HEK293 (cell line): Measurements from ENCODE around the gene CAMKMT.

ENCODE experiments used
- CTCF ChIA-PET: fragments of 350-600 bp; formaldehyde crosslinking; extraction: SDS; loops from one replicate; lab custom pipeline; 2021; ENCODE audit warnings: antibody characterized with exemption; lab: Yijun Ruan, JAX
- POLR2A ChIA-PET: fragments of 300-600 bp; formaldehyde crosslinking; extraction: SDS; loops from one replicate; lab custom pipeline; 2020; ENCODE audit warnings: antibody characterized with exemption, inconsistent platforms; lab: Yijun Ruan, JAX
- H3K27ac ChIP-seq: fragments of 200-500 bp; sonication (Bioruptor generic); 2 replicates; pipeline ENCODE4 v1.5.1; 2014; ENCODE audit warnings: low read depth, low read length, control low read depth, inconsistent platforms; ENCODE audit errors: extremely low read depth
- H3K36me3 ChIP-seq, 2 experiments: fragments of 200-500 bp in 1 of 2; sonication (Bioruptor generic) in 1 of 2; 1 replicate in 1 of 2; 2 replicates in 1 of 2; pipeline ENCODE4 v1.5.1; 2014 to 2017; ENCODE audit warnings: inconsistent platforms in 2 of 2, low read length in 2 of 2; ENCODE audit not compliant: control insufficient read depth in 2 of 2, insufficient read depth in 1 of 2
- H3K4me1 ChIP-seq: fragments of 200-500 bp; sonication (Bioruptor generic); 2 replicates; pipeline ENCODE4 v1.5.1; 2014; ENCODE audit warnings: mild to moderate bottlenecking, low read length, inconsistent platforms; ENCODE audit not compliant: control insufficient read depth, insufficient read depth
- H3K4me3 ChIP-seq: 2 replicates; pipeline ENCODE4 v1.5.1; 2011; ENCODE audit warnings: low read depth, mild to moderate bottlenecking, control low read depth, low read length, moderate library complexity
- H3K9me3 ChIP-seq: fragments of 200-500 bp; sonication (Bioruptor generic); 2 replicates; pipeline ENCODE4 v1.5.1; 2014; ENCODE audit warnings: low read depth, low read length, inconsistent platforms; ENCODE audit not compliant: control insufficient read depth, insufficient read depth
- AEBP2 ChIP-seq: fragments of 450-650 bp; formaldehyde crosslinking; IDR thresholded peaks from 2 replicates; pipeline ENCODE4 v1.5.1; 2016; ENCODE audit warnings: missing biosample characterization, missing genetic modification characterization, borderline replicate concordance
- FEZF1 ChIP-seq: fragments of 450-650 bp; formaldehyde crosslinking; IDR thresholded peaks from 2 replicates; pipeline ENCODE4 v1.5.1; 2016; ENCODE audit warnings: missing biosample characterization, missing genetic modification characterization
- KLF17 ChIP-seq: fragments of 450-650 bp; formaldehyde crosslinking; IDR thresholded peaks from 2 replicates; pipeline ENCODE4 v1.5.1; 2016; ENCODE audit warnings: missing biosample characterization, missing genetic modification characterization
- KLF8 ChIP-seq: fragments of 450-650 bp; formaldehyde crosslinking; IDR thresholded peaks from 2 replicates; pipeline ENCODE4 v1.5.1; 2016; ENCODE audit warnings: missing biosample characterization, missing genetic modification characterization
- SETDB1 ChIP-seq: IDR thresholded peaks from one replicate; pipeline ENCODE4 v1.6.1; 2017; ENCODE audit warnings: mild to moderate bottlenecking, low read length, moderate library complexity, mixed read lengths; ENCODE audit not compliant: insufficient read length
- ZBTB7A ChIP-seq: fragments of 450-650 bp; formaldehyde crosslinking; IDR thresholded peaks from 2 replicates; pipeline ENCODE4 v1.5.1; 2016; ENCODE audit warnings: low read depth, missing biosample characterization, missing genetic modification characterization
- ZNF121 ChIP-seq: fragments of 450-650 bp; formaldehyde crosslinking; IDR thresholded peaks from 2 replicates; pipeline ENCODE4 v1.5.1; 2016; ENCODE audit warnings: missing biosample characterization, missing genetic modification characterization
- ZNF184 ChIP-seq: fragments of 450-650 bp; IDR thresholded peaks from 2 replicates; pipeline ENCODE4 v1.5.1; 2018; ENCODE audit warnings: missing biosample characterization, mild to moderate bottlenecking, missing genetic modification characterization
- ZNF2 ChIP-seq: fragments of 450-650 bp; formaldehyde crosslinking; IDR thresholded peaks from 2 replicates; pipeline ENCODE4 v1.5.1; 2016; ENCODE audit warnings: missing biosample characterization, missing genetic modification characterization
- ZNF221 ChIP-seq: fragments of 450-650 bp; formaldehyde crosslinking; IDR thresholded peaks from 2 replicates; pipeline ENCODE4 v1.5.1; 2017; ENCODE audit warnings: missing biosample characterization, missing genetic modification characterization, borderline replicate concordance
- ZNF23 ChIP-seq: fragments of 450-650 bp; formaldehyde crosslinking; IDR thresholded peaks from 2 replicates; pipeline ENCODE4 v1.5.1; 2016; ENCODE audit warnings: missing biosample characterization, missing genetic modification characterization, borderline replicate concordance
- ZNF266 ChIP-seq: fragments of 450-650 bp; formaldehyde crosslinking; IDR thresholded peaks from 2 replicates; pipeline ENCODE4 v1.5.1; 2016; ENCODE audit warnings: missing biosample characterization, missing genetic modification characterization, low read depth
- ZNF302 ChIP-seq: fragments of 450-650 bp; formaldehyde crosslinking; IDR thresholded peaks from 2 replicates; pipeline ENCODE4 v1.5.1; 2016; ENCODE audit warnings: missing biosample characterization, missing genetic modification characterization, low read depth
- ZNF404 ChIP-seq: fragments of 450-650 bp; formaldehyde crosslinking; IDR thresholded peaks from 2 replicates; pipeline ENCODE4 v1.5.1; 2017; ENCODE audit warnings: missing biosample characterization, missing genetic modification characterization
- ZNF510 ChIP-seq: fragments of 450-650 bp; formaldehyde crosslinking; IDR thresholded peaks from 2 replicates; pipeline ENCODE4 v1.5.1; 2018; ENCODE audit warnings: mild to moderate bottlenecking, missing genetic modification characterization, missing biosample characterization; ENCODE audit not compliant: insufficient replicate concordance
- ZNF600 ChIP-seq: fragments of 450-650 bp; formaldehyde crosslinking; IDR thresholded peaks from 2 replicates; pipeline ENCODE4 v1.5.1; 2016; ENCODE audit warnings: missing biosample characterization, missing genetic modification characterization
- ZNF621 ChIP-seq: fragments of 450-650 bp; formaldehyde crosslinking; IDR thresholded peaks from 2 replicates; pipeline ENCODE4 v1.5.1; 2017; ENCODE audit warnings: missing biosample characterization, missing genetic modification characterization
- ZNF629 ChIP-seq: fragments of 450-650 bp; formaldehyde crosslinking; IDR thresholded peaks from 2 replicates; pipeline ENCODE4 v1.5.1; 2017; ENCODE audit warnings: missing biosample characterization, missing genetic modification characterization
- ZNF645 ChIP-seq: fragments of 450-650 bp; formaldehyde crosslinking; IDR thresholded peaks from 2 replicates; pipeline ENCODE4; 2016; ENCODE audit warnings: missing biosample characterization, missing genetic modification characterization
- ZNF747 ChIP-seq: fragments of 450-650 bp; formaldehyde crosslinking; IDR thresholded peaks from 2 replicates; pipeline ENCODE4 v1.5.1; 2016; ENCODE audit warnings: missing biosample characterization, missing genetic modification characterization
- ZSCAN23 ChIP-seq: fragments of 450-650 bp; formaldehyde crosslinking; IDR thresholded peaks from 2 replicates; pipeline ENCODE4 v1.5.1; 2016; ENCODE audit warnings: missing biosample characterization, missing genetic modification characterization
- TF ChIP-seq, protein P1 (sequence below): fragments of 450-650 bp; formaldehyde crosslinking; IDR thresholded peaks from 2 replicates; pipeline ENCODE4 v1.5.1; 2016; ENCODE audit warnings: missing biosample characterization, missing genetic modification characterization
- TF ChIP-seq, protein P2 (sequence below): fragments of 450-650 bp; formaldehyde crosslinking; IDR thresholded peaks from 2 replicates; pipeline ENCODE4 v1.5.1; 2016; ENCODE audit warnings: missing biosample characterization, missing genetic modification characterization
- TF ChIP-seq, protein P3 (sequence below): fragments of 450-650 bp; formaldehyde crosslinking; IDR thresholded peaks from 2 replicates; pipeline ENCODE4 v1.5.1; 2016; ENCODE audit warnings: missing biosample characterization, missing genetic modification characterization

CAMKMT gene

GRCh38 chr2:44547718-44548117 lies 186.0 kb downstream of the CAMKMT start:
- ChIA-PET POLR2A (no interaction called here), CTCF (no interaction called here)
- Histone ChIP-seq H3K36me3 (no peaks in the 10 kb centered on the region), H3K4me1 (peaks cover 23% of the 10 kb centered on the region), H3K27ac (no peak overlapping the region), H3K4me3 (no peak overlapping the region), H3K9me3 (no peaks in the 10 kb centered on the region)
- TF ChIP-seq ZNF121 (no peak), FEZF1 (tag by site-specific recombination) (no peak), ZNF2 (tag by site-specific recombination) (no peak), ZNF302 (no peak), KLF8 (tag by site-specific recombination) (no peak), ZNF221 (tag by site-specific recombination) (no peak), ZNF23 (tag by site-specific recombination) (no peak), SETDB1 (no peak), ZSCAN23 (no peak), ZNF747 (tag by site-specific recombination) (no peak), ZBTB7A (tag by site-specific recombination) (no peak), ZNF184 (tag by site-specific recombination) (no peak), ZNF645 (no peak), ZNF404 (no peak)

GRCh38 chr2:44548221-44549098 lies 186.7 kb downstream of the CAMKMT start:
- Histone ChIP-seq H3K9me3 (no peaks in the 10 kb centered on the region), H3K27ac (no peak overlapping the region), H3K4me3 (no peak overlapping the region), H3K4me1 (peaks cover 23% of the 10 kb centered on the region), H3K36me3 (no peaks in the 10 kb centered on the region)
- ChIA-PET CTCF (interaction anchor here (0.6 to 1.0 kb wide), 2 partner anchors 67 to 69 kb away, joined by 3 to 4 read pairs; no protein-coding TSS in a partner anchor), POLR2A (no interaction called here)
- no peak for TF ChIP-seq ZNF266 (tag by site-specific recombination)
- TF ChIP-seq ZNF510 (tag by site-specific recombination): no peak
- TF ChIP-seq, protein P1, sequence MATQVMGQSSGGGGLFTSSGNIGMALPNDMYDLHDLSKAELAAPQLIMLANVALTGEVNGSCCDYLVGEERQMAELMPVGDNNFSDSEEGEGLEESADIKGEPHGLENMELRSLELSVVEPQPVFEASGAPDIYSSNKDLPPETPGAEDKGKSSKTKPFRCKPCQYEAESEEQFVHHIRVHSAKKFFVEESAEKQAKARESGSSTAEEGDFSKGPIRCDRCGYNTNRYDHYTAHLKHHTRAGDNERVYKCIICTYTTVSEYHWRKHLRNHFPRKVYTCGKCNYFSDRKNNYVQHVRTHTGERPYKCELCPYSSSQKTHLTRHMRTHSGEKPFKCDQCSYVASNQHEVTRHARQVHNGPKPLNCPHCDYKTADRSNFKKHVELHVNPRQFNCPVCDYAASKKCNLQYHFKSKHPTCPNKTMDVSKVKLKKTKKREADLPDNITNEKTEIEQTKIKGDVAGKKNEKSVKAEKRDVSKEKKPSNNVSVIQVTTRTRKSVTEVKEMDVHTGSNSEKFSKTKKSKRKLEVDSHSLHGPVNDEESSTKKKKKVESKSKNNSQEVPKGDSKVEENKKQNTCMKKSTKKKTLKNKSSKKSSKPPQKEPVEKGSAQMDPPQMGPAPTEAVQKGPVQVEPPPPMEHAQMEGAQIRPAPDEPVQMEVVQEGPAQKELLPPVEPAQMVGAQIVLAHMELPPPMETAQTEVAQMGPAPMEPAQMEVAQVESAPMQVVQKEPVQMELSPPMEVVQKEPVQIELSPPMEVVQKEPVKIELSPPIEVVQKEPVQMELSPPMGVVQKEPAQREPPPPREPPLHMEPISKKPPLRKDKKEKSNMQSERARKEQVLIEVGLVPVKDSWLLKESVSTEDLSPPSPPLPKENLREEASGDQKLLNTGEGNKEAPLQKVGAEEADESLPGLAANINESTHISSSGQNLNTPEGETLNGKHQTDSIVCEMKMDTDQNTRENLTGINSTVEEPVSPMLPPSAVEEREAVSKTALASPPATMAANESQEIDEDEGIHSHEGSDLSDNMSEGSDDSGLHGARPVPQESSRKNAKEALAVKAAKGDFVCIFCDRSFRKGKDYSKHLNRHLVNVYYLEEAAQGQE (tag by site-specific recombination): no peak
- TF ChIP-seq ZNF600 (tag by site-specific recombination): no peak
- TF ChIP-seq ZNF621 (tag by site-specific recombination): no peak
- TF ChIP-seq, protein P2, sequence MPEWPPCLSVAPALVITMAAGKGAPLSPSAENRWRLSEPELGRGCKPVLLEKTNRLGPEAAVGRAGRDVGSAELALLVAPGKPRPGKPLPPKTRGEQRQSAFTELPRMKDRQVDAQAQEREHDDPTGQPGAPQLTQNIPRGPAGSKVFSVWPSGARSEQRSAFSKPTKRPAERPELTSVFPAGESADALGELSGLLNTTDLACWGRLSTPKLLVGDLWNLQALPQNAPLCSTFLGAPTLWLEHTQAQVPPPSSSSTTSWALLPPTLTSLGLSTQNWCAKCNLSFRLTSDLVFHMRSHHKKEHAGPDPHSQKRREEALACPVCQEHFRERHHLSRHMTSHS (tag by site-specific recombination): no peak
- TF ChIP-seq ZNF2 (tag by site-specific recombination): no peak
- TF ChIP-seq ZNF629 (tag by site-specific recombination): no peak
- no peak for TF ChIP-seq KLF17 (tag by site-specific recombination)
- TF ChIP-seq, protein P3, sequence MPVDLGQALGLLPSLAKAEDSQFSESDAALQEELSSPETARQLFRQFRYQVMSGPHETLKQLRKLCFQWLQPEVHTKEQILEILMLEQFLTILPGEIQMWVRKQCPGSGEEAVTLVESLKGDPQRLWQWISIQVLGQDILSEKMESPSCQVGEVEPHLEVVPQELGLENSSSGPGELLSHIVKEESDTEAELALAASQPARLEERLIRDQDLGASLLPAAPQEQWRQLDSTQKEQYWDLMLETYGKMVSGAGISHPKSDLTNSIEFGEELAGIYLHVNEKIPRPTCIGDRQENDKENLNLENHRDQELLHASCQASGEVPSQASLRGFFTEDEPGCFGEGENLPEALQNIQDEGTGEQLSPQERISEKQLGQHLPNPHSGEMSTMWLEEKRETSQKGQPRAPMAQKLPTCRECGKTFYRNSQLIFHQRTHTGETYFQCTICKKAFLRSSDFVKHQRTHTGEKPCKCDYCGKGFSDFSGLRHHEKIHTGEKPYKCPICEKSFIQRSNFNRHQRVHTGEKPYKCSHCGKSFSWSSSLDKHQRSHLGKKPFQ (tag by site-specific recombination): no peak
- TF ChIP-seq AEBP2 (tag by site-specific recombination): no peak
